Activated T-cell treated with anti-CD3 and anti-CD28 coated beads for 24 hours (primary cell): Measurements from ENCODE around the gene ZBTB43.

Experiments used
- DNase-seq: peaks from one replicate; pipeline ENCODE4 v3.0.0-alpha.2; 2020; ENCODE audit warnings: low read depth

The ZBTB43 gene

DNA sequence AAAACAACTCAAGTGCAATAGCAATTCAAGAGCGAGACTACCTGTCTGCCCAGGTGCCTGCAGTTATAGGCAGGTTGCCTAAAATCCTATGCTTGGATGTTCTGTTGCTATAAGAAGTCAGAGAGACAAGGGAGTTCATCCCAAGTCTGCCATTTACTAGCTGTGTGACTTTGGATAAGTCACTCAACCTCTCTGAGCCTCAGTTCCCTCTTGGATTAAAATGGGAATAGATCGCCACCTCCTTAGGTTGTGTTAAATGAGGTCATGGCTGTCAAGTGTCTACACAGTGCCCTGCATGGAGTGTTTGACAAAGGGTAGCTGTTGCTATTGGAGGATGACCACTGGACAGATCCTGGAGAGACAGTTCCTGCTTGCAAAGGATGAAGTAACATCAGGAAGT lies 54.3 kb downstream of the ZBTB43 start:
- DNase-seq: no peak

DNA sequence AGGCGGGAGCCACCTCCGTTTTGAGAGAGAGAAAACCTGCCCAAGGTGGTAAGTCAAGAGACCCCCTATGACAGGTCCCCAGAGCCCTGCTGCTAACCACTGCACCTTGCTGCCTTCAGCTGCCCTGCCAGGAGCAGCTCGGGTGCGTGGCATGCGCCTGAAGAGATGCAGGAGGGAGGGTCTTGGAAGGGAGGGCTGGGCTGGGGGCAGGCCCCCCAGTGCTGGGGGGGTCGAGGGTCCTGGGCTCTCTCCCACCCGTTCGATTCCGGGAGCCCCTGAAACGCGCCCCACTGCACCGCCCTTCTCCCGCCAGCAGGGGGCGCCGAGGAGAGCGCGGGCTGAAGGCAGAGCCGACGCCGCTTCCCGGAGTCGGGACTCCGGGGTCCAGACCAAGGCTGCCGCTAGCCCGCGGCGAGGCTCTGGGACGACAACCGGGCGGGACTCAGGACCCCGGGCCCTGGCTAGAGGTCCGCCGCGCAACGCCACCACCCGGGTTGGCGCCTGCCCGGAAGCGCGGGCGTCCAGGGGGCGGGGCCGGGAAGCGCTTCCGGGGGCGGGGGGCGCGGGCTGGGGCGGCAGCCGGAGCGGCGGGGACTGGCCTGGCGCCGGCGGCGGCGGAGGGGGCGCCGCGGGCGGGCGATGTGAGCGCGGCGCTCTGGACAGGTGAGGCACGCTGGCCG lies 55.4 kb downstream of the ZBTB43 start, which contains the start of gene ZBTB34:
Gene ZBTB34 (plus strand): TSS at position 563 of the 680 bp plus-strand sequence. CDS start 18,761 bp downstream, outside the sequence.
- DNase-seq: peak; percentile 66

DNA sequence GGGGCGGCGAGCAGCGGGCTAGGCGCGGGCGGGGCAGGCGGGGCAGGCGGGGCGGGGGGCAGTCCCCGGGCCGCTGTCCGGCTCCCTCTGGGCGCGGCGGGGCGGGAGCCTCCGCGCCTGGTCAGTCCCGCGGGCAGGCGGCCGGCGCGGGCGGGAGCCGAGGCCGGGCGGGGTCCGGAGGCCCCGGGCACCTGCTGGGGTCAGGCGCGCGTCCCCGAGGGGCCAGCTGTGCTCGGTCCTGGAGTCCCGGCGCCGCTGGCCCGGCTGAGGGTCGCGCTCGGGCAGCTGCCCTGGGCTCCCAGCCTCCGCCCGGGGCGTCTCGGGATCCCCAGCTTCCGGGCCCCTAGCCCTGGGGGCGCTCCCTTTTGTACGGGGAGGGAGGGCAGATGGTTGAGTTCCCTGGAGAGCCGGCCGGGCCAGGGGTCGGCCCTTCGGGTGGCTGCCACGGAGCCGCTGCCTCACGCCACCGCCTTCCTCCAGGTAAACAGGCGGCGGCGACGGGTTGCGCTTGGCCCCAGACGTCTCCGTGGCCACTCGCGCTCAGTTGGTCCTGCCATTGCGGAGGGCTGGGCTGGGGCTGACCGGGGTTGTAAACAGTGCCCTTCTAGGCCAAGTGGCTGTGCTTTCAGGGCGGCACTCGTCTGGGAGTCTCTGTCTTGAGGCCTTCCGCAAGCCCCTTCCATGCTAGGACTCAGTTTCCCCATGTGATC lies 56.1 kb downstream of the ZBTB43 start:
- no peak for DNase-seq

DNA sequence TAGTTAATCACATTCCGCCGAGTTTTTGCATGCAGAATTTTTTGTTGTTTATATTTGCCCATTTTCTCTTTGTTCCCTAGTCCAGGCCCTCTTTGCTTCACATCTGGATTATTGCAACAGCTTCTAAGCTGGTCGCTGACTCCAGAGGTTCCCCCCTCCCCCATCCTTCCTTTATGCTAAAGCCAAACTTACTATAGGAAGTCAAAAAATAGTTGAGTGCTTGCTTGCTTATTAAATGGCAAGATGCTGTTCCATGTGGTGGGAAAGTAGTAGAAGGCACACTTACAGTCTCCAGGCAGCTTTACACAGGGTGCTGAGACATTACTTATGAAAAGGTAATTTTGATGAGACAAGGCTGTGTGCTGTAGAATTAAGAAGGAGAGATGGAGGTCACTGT lies 56.9 kb downstream of the ZBTB43 start:
- DNase-seq: no peak

DNA sequence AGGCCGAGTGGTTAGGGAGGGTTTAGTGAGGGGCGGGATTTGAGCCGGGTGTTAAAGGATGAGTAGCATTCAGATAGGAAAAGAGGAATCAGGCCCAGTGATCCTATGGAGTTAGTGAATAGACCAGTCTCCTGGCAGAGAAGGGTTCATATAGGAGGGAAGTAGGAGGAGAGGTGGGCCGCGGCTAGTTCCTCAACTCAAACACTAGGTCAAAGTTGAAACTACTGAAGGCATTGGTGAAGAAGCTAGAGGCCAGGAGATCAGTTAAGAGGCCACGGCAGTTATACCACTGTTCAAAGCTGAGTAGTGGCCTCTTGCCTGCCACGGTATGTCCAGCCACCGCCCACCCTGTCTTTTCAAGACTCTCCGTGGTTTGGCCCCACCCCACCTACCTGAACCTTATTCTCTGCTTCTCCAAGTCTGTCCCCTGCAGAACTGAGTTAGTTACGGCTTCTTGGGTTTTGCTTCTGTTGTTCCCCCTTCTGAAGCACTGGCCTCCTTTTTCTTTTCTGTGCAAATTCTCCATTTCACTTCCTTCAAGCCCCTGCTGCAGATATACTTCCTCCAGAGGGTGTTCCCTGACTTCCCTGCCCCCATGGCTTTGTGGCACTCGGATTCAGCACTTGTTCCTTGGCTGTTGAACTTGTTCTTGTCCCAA lies 57.4 kb downstream of the ZBTB43 start:
- no peak for DNase-seq

DNA sequence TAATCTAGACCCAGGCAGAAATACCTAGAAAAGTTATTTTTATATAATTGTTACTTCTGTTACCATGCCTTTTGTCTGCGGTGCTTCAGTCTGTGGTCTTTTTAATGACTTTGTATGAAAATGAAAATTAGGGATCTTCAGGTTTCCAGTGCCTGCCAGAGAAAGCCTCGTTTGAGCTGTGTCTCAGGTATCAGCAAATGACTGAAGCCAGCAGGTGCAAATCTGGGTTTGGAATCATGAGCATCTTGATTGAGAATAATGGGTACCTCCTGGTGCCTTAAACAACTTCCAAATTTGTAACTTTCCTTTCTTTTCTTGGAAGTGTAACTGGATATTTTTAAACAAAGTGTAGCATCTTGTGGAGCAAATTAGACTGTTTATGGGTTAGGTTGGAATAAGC lies 59.9 kb downstream of the ZBTB43 start:
- DNase-seq: no peak

DNA sequence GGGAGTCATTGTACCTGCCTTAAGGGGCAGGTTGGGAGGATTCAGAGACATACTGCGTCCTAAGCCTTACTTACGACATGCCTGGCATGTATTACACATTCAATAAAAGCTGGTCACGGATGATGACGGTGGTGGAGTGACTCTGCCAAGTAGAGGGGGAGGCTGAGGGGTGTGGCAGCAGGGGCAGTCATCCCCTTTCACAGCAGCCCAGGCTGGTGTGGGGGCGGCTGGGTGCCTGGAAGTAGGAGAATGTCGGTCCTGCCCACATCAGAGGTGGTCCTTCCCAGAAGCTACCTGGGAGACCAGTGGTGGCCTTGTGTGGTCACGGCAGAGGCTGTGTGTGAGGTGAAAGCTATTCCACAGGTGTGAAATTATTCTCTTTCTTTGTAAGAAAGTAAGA lies 64.5 kb downstream of the ZBTB43 start:
- DNase-seq: no peak

DNA sequence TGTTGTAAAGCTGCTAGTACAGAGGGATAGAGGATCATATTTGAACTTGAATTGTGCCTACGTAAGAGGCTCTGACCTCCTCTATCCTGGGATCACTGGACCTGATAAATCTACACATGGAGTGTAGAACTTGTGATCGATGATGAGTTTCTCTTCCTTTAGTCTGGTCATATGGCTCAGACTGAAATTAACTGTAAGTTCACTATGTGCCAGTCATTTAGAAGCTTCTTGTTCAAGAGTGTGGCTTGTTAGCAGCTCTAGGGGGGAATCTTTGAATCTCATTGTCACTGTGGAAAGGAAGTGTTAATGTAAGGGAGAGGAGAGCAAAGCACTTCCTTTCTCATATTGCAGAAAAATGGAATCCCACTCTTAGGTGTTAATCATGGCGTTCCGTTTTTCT lies 67.7 kb downstream of the ZBTB43 start:
- no peak for DNase-seq

DNA sequence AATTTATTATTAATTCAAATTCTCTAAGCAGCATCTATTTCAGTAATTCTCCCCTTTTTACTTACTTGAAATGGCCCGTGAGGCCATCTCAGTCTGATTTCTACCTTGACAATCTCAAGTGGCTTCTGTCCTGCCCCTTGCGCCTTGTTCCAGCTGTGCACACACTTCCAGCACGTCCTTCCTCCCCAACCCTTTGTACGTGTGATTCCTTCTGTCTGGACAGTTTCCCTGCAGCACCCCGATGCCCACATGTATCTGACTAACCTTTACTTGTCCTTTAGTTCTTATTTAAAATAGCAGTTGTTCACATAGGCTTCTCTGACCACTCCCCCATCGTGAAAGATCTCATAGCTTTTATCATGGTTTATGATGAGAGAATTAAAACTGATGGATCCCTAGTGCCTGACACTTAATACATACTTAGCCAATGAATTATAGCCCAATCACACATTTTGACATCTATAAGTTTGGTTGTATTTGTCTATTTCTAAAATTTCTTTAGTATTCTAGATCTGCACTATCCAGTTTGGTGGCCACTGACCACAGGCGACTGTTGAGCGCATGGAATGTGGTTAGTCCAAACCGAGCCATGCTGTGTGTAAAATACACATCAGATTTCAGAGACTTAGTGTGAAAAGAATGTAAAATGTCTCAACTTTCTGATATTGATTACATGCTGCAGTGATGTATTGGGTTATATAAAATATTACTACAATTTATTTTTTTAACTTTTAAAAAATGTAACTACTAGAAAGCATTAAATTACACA lies 69.9 kb downstream of the ZBTB43 start:
- DNase-seq: no peak

DNA sequence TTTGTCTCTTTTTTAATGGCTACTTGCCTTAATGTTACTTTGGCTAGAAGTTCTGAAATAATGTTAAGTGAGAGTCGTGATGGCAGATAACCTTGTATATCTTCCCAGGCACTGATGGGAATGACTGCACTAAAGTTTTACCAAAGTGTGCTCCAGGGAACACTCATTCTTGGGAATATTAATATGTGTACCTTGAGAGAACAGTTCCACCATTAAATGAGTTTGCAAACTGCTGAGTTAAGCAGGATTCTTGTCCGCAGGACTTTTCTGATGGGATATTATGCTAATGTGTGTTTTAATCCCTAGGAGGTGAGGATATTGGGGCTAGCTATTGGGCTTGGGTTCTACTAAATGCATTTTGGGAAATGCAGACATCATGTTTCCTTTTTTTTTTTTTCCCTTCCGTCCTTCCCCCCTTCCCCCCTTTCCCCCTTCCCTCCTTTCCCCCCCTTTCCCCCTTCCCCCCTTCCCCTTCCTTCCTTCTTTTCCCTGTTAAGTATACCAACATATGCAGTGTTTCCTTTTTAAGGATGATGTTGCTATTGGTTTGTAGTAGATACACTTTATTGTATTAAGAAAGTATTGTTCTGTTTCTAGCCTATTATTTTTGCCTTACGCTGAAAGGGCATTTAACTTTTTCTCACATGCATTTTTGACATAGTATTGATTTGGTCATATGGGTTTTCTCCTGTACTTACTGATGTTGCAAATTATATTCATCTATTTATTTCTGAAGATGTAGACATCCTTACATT lies 71.1 kb downstream of the ZBTB43 start:
- DNase-seq: no peak

DNA sequence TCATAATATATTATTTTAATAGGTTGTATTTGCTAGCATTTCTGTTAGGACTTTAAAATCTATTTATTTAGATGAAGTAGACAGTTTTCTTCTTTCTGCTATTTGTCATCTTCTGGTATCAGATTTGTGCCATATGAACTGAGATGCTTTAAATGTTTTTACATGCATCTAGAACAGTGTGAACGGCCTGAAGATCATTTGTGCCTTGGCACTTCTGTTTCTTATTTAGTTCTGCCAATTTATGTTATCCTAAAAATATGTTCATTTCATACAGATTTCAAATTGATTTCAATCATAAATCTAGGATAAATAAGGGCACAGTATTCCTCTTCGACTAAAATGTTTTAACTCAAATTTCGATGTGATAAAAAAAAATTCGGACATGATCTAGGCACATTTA lies 71.7 kb downstream of the ZBTB43 start:
- no peak for DNase-seq

DNA sequence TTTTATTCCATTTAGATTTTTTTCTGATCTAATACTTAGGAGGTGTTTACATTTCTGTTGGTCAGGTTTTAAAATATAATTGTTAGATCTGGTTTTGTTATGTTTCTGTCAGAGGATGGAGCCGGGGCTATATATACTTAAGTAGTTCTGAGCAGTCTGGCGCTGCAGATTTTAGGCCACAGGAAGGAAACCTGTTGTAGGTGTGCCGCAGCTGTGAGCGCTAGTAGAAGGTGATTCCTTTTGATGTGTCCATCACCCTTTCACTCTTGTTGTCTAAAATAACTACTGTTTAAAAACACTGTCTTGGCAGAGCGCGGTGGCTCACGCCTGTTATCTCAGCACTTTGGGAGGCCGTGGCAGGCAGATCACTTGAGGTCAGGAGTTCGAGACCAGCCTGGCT lies 72.6 kb downstream of the ZBTB43 start:
- no peak for DNase-seq

DNA sequence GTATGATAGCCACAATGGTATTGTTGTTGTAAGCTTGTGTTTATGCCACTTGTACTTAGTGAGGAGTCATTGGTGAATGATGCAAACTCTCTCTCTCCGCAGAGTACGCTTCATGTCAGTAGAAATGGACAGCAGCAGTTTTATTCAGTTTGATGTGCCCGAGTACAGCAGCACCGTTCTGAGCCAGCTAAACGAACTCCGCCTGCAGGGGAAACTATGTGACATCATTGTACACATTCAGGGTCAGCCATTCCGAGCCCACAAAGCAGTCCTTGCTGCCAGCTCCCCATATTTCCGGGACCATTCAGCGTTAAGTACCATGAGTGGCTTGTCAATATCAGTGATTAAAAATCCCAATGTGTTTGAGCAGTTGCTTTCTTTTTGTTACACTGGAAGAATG lies 74.4 kb downstream of the ZBTB43 start:
- DNase-seq: no peak

DNA sequence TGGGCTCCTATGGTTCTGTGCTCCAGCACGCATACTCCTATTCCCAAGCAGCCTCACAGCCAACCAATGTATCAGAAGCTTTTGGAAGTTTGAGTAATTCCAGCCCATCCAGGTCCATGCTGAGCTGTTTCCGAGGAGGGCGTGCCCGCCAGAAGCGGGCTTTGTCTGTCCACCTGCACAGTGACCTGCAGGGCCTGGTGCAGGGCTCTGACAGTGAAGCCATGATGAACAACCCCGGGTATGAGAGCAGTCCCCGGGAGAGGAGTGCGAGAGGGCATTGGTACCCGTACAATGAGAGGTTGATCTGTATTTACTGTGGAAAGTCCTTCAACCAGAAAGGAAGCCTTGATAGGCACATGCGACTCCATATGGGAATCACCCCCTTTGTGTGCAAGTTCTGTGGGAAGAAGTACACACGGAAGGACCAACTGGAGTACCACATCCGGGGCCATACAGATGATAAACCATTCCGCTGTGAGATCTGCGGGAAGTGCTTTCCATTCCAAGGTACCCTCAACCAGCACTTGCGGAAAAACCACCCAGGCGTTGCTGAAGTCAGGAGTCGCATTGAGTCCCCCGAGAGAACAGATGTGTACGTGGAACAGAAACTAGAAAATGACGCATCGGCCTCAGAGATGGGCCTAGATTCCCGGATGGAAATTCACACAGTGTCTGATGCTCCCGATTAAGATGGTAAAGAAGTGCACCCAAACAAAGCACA lies 75.5 kb downstream of the ZBTB43 start:
- DNase-seq: no peak

DNA sequence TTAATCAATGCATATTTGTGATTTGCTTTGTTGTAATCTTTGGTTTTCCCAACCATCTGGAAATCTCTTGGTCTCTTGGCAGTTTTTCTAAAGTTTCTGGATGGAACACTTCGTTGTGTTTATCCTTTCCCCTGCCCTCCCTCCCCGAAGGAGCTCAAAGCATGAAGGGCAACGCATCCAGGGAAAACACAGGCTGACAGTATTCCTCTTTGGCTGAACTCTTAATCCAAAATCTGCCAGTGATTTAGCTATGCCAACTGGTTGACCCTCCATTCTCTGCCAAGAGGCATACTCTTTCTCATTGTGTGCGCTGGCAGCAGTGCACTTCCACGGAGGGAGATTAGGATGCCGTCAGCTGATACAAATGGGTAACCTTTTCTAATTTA lies 76.1 kb downstream of the ZBTB43 start:
- DNase-seq: no peak

DNA sequence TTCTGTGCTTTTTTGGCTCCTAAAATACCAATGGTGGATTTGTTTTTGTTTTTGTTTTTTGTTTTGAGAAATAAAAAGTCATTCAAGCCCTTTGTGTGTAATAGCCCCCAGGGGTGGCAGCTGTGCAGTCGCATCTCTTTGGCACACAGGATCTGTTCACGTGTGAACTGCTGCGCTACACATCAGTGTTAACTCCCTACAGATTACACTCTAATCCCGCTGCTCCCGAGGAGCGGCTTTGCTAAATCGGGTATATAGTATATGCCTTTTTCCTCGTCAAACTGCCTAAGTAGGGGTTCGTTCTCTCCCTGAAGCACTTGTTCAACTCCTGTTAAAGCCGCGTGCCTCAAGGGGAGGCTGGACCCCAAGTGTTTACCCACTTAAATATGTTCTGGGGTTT lies 77.9 kb downstream of the ZBTB43 start:
- DNase-seq: no peak

DNA sequence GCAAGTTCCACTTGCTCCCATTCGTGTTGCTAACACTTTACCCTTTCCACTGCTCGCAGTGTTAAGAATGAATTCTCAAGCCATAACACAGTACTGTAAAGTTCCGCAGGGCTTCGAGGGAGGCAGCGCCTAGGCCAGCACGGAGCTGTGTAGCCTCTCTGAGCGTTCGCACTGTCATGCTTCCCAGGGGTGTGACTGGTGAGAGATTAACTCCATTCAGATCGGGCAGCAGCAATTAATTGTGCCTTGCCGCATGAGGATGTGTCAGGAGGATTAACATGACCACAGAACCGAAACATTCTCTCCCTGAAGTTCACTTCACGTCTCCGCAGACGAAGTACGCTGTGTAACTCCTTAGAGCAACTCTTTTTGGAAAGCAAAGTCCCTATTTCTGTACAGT lies 78.8 kb downstream of the ZBTB43 start:
- no peak for DNase-seq

DNA sequence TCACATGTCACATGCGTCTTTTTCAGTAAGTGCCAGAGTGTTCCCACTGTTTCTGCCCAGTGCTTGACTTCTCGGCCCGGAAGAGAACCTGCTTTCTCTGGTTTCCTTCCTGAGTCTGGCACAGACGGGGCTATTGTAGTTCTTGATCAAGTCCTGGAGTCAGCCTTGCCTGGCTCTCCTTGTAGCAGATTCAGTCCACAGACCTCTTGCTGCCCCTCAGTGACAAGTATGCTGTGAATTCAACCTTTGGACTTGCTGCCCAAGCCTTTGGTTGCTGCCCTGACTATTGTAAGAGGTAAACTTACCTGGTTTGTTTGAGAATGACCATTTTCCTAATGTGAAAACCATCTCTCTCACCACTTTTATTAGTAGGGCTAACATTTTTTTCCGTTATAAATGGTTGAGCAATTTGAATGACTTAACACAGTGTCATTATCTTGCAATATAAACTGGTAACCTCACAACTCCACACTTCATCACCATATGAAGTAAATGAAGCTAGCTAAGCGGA lies 80.3 kb downstream of the ZBTB43 start:
- no peak for DNase-seq

DNA sequence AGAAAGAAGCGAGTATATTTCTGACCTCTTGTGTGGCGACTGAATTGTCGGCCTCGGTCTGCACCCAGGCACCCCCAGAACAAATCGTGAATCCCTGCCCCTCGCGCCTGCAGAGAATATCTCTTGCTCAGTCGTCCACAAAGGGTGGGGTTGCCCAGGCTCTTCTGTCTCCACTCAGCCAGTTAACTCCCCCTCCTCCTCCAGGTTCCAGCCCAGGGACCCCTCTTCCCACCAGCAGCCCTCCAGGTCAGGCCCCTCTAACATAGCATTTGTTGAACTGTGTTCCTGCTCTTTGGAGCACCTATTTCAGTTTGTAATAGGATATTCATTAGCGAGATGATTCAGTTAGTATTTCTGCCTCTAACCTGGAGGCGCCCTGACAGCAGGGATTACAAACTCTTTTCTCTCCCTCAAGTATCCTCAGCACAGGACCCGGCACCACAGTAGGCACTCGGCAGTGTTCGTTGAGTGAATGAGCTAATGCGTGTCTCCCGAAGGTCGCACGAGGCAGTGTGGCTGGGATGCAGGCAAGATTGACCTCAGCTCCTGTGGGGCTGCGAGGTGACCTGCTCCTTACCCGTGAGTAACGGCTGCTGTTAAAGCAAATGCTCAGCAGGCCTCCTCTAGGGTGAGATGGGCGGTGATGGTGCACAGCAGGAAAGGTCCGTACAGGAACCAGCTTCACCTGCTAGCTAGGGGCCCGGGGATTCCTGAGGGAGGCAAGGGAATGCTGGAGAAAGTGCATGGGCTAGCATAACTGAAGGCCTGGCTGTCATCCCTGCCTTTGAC lies 81.4 kb downstream of the ZBTB43 start:
- no peak for DNase-seq

DNA sequence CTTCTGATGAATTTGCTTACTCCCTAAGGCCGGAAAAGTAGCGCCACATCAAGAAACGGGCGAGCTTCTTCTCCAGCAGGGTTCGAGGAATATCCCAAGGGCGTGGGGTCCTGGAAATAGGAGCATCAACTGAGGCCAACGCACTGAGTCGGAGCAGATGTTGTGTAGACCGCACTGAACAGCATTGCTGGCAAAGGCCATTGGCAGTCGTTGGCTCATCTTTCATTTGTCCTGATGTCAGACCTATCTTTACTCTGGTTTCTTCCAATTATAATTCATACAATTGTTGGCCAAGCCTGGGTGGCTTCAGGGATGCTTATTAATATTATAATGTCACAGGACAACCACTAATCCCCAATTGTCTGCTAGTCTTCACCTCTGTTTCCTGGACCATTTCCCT lies 82.1 kb downstream of the ZBTB43 start:
- no peak for DNase-seq
